Tibial nerve (tissue), 4 donors: ENCODE data around the gene SFTPB.

Source experiments
- EP300 ChIP-seq, 2 donors: sonication (generic); formaldehyde crosslinking; IDR thresholded peaks; one replicate each; pipeline ENCODE4 v1.6.1; 2017; ENCODE audit warnings: antibody characterized with exemption in 2 of 2, mild to moderate bottlenecking in 1 of 2
- POLR2A ChIP-seq, 2 donors: fragments of 450-650 bp; IDR thresholded peaks; one replicate each; pipeline ENCODE4 v1.6.1; 2017; ENCODE audit warnings: antibody characterized with exemption in 2 of 2, mild to moderate bottlenecking in 2 of 2, moderate library complexity in 2 of 2
- TF ChIP-seq, protein P1 (sequence below), 5 experiments: fragments of 200-600 bp in 3 of 5; fragments of 450-650 bp in 2 of 5; sonication (generic) in 3 of 5; IDR thresholded peaks; one replicate each; pipeline ENCODE4 v1.5.1; 2016 to 2019; ENCODE audit warnings: antibody characterized with exemption in 5 of 5, mild to moderate bottlenecking in 3 of 5, moderate library complexity in 2 of 5

DNA sequence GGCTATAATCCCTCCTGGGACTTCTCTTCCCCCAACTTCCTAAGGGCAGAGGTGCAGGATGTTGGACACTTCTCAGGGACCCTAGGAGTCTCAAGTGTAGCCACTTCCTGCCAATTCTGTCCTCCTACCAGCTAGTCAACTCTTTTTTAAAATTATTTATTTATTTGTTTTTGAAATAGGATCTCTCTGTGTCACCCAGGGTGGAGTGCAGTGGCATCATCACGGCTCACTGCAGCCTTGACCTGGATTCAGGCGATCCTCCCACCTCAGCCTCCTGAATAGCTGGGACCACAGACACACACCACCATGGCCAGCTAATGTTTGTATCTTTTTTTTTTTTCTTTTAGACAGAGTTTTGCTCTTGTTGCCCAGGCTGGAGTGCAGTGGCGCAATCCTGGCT is 11.5 kb downstream of the SFTPB start:
- TF ChIP-seq, protein P1, sequence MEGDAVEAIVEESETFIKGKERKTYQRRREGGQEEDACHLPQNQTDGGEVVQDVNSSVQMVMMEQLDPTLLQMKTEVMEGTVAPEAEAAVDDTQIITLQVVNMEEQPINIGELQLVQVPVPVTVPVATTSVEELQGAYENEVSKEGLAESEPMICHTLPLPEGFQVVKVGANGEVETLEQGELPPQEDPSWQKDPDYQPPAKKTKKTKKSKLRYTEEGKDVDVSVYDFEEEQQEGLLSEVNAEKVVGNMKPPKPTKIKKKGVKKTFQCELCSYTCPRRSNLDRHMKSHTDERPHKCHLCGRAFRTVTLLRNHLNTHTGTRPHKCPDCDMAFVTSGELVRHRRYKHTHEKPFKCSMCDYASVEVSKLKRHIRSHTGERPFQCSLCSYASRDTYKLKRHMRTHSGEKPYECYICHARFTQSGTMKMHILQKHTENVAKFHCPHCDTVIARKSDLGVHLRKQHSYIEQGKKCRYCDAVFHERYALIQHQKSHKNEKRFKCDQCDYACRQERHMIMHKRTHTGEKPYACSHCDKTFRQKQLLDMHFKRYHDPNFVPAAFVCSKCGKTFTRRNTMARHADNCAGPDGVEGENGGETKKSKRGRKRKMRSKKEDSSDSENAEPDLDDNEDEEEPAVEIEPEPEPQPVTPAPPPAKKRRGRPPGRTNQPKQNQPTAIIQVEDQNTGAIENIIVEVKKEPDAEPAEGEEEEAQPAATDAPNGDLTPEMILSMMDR (IDR thresholded peaks at IDR 0.05): no peak
- TF ChIP-seq POLR2A (IDR thresholded peaks at IDR 0.05) (no peak), EP300 (IDR thresholded peaks at IDR 0.05) (no peak)
